PFSK-1 (cell line): ENCODE data around the gene TBC1D24.

Experiments
- FOXP2 ChIP-seq: optimal IDR thresholded peaks from 2 replicates; pipeline ENCODE3; 2011; ENCODE audit warnings: borderline replicate concordance, control low read depth, inconsistent platforms; ENCODE audit not compliant: insufficient read depth; ENCODE audit errors: extremely low read length, extremely low read depth
- POLR2AphosphoS5 ChIP-seq: IDR thresholded peaks from 2 replicates; pipeline ENCODE4 v1.6.1; 2012; ENCODE audit warnings: low read depth, mild to moderate bottlenecking, control low read depth, low read length, moderate library complexity
- SIN3A ChIP-seq: IDR thresholded peaks from 2 replicates; pipeline ENCODE4 v1.6.1; 2012; ENCODE audit warnings: mild to moderate bottlenecking, low read length, moderate library complexity, borderline replicate concordance; ENCODE audit not compliant: insufficient read depth
- TAF1 ChIP-seq: IDR thresholded peaks from 2 replicates; pipeline ENCODE4 v1.6.1; 2012; ENCODE audit warnings: low read length, control low read depth, borderline replicate concordance; ENCODE audit not compliant: insufficient read depth
- TF ChIP-seq, protein P1 (sequence below), 2 experiments: IDR thresholded peaks; 2 replicates each; pipeline versions ENCODE4 v1.6.1 to v1.8.0; 2011 to 2012; ENCODE audit warnings: low read depth in 2 of 2, low read length in 2 of 2, control low read depth in 1 of 2, inconsistent platforms in 1 of 2, mild to moderate bottlenecking in 1 of 2, moderate library complexity in 1 of 2; ENCODE audit not compliant: insufficient read depth in 1 of 2

TBC1D24 gene

DNA sequence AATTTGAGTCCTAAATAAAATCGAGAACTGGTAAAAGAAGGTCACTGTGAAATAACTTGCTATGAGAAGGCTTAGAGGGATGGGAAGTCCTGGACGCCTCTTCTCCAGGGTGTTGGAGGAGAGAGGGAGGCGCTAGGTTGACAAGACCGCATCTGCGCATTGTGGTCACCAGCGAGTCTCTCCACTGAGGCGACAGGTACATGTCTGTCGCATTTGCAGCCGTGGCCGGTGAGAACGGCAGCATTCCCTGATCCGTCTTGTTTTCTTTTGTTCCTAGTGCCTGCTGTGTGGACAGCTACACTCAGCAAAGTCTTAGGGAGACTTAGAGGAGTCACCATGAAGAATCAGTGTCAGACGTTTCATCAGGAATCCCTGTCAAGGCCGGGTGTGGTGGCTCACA lies 30.8 kb downstream of the TBC1D24 start:
- TF ChIP-seq, protein P1, sequence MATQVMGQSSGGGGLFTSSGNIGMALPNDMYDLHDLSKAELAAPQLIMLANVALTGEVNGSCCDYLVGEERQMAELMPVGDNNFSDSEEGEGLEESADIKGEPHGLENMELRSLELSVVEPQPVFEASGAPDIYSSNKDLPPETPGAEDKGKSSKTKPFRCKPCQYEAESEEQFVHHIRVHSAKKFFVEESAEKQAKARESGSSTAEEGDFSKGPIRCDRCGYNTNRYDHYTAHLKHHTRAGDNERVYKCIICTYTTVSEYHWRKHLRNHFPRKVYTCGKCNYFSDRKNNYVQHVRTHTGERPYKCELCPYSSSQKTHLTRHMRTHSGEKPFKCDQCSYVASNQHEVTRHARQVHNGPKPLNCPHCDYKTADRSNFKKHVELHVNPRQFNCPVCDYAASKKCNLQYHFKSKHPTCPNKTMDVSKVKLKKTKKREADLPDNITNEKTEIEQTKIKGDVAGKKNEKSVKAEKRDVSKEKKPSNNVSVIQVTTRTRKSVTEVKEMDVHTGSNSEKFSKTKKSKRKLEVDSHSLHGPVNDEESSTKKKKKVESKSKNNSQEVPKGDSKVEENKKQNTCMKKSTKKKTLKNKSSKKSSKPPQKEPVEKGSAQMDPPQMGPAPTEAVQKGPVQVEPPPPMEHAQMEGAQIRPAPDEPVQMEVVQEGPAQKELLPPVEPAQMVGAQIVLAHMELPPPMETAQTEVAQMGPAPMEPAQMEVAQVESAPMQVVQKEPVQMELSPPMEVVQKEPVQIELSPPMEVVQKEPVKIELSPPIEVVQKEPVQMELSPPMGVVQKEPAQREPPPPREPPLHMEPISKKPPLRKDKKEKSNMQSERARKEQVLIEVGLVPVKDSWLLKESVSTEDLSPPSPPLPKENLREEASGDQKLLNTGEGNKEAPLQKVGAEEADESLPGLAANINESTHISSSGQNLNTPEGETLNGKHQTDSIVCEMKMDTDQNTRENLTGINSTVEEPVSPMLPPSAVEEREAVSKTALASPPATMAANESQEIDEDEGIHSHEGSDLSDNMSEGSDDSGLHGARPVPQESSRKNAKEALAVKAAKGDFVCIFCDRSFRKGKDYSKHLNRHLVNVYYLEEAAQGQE (IDR thresholded peaks at IDR 0.05; ENCODE audit: insufficient read depth in 1 of 2, low read depth in 2 of 2, low read length in 2 of 2) = no peak
- TF ChIP-seq POLR2AphosphoS5 = no peak
- no peak for TF ChIP-seq FOXP2
- TF ChIP-seq TAF1 = no peak
- no peak for TF ChIP-seq SIN3A

DNA sequence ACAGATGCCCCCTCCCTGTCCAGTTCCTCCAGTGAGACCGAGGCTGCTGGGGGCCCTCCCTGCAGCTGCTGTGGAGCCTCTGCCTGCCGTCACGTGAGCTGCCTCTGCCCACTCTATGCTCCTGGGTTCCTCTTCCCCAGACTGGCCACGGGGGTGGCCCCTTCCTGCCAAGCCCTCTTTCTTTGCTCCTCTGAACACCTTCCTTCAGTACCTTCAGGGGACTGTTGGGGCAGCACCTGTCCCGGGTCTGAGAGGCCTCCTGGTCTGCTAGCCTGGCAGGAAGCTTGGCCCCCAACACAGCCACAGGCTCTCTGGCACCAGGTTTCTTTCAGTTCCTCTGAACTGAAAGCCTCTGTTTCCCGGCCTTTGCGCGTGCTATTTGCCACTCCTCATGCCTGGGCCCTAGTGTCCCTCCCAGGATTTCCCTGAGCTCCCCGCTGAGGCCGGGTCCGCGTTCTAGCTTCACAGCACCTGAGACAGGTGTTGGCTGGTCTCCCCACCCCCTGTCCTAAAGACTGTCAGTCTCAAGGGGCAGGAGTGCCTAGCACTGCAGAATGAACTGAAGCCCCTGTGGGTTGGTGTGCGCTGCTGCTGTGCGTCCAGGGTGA lies 32.2 kb downstream of the TBC1D24 start:
- TF ChIP-seq FOXP2 (no peak), SIN3A (no peak), TAF1 (no peak), POLR2AphosphoS5 (no peak)
- TF ChIP-seq, protein P1 (IDR thresholded peaks at IDR 0.05; ENCODE audit: insufficient read depth in 1 of 2, low read depth in 2 of 2, low read length in 2 of 2) = no peak

DNA sequence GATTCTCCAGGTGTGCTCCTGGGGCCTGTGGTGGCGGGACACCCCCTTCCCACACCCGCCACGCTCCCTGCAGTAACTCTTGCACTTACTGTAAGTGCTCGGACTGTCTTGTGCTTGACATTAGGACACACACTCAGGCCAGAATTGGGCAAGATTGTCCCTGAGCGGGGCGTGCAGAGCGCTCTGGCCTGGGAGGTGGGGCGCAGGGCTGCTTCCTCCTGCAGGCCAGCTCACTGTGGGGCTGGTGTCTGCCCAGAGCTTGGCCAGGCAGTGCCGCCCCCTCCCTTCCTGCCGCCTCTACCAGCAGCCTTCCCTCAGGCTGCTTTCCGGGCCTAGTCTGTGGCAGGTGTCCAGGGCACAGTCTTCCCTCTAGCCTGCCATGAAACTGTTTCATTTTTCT lies 32.7 kb downstream of the TBC1D24 start:
- no peak for TF ChIP-seq TAF1
- no peak for TF ChIP-seq POLR2AphosphoS5
- no peak for TF ChIP-seq SIN3A
- TF ChIP-seq FOXP2 = no peak
- TF ChIP-seq, protein P1 (IDR thresholded peaks at IDR 0.05; ENCODE audit: insufficient read depth in 1 of 2, low read depth in 2 of 2, low read length in 2 of 2) = no peak

- TF ChIP-seq POLR2AphosphoS5 (no peak), FOXP2 (no peak), TAF1 (no peak), SIN3A (no peak)
- TF ChIP-seq, protein P1 (IDR thresholded peaks at IDR 0.05; ENCODE audit: insufficient read depth in 1 of 2, low read depth in 2 of 2, low read length in 2 of 2) = no peak
Observed at GRCh38 chr16:2508722-2509400, 33.9 kb downstream of the TBC1D24 start.
